HG02623 (cell line): Measurements from ENCODE around the gene SNRNP25.
"Not testable (repeated sequence)": the region's sequence is repeated elsewhere in the genome, so short reads cannot be mapped to it uniquely, and the experiment has no call there.

Experiments used
- ATAC-seq: cut with Tn5 transposase; IDR thresholded peaks from one replicate; pipeline ENCODE4 v1.9.1; 2021; ENCODE audit warnings: moderate library complexity; ENCODE audit not compliant: unreplicated experiment

The SNRNP25 gene

GRCh38 chr16:53346-54236 is at the start of gene SNRNP25, which contains the start of gene POLR3K:
SNRNP25 (plus strand) TSS chr16:53828; CDS start chr16:54017, 189 bp downstream.
POLR3K (minus strand) TSS chr16:53608; CDS start chr16:53586, 22 bp downstream.
- peak; percentile 90 for ATAC-seq

GRCh38 chr16:9903-10665 is 43.5 kb upstream of the SNRNP25 start:
- ATAC-seq: no peak

- not testable (repeated sequence) for ATAC-seq
These were observed 42.9 kb upstream of the SNRNP25 start for GRCh38 chr16:10772-11171.

GRCh38 chr16:17062-17765 is 36.4 kb upstream of the SNRNP25 start:
- ATAC-seq: not testable (repeated sequence)

- ATAC-seq: not testable (repeated sequence)
These were observed 32.7 kb upstream of the SNRNP25 start for GRCh38 chr16:20886-21285.

- not testable (repeated sequence) for ATAC-seq
These were observed 29.5 kb upstream of the SNRNP25 start for GRCh38 chr16:24151-24550.

- not testable (repeated sequence) for ATAC-seq
These were observed 27.7 kb upstream of the SNRNP25 start for GRCh38 chr16:25926-26348.

GRCh38 chr16:30627-31026 is 23.0 kb upstream of the SNRNP25 start:
- not testable (repeated sequence) for ATAC-seq

GRCh38 chr16:33154-33876 is 20.3 kb upstream of the SNRNP25 start:
- not testable (repeated sequence) for ATAC-seq

- no peak for ATAC-seq
These were observed 19.6 kb upstream of the SNRNP25 start for GRCh38 chr16:33877-34647.

- ATAC-seq: no peak
These were observed 19.0 kb upstream of the SNRNP25 start for GRCh38 chr16:34648-34987.

GRCh38 chr16:35011-35677 is 18.5 kb upstream of the SNRNP25 start:
- ATAC-seq: no peak

- no peak for ATAC-seq
These were observed 17.8 kb upstream of the SNRNP25 start for GRCh38 chr16:35678-36305.

GRCh38 chr16:36336-36984 is 17.2 kb upstream of the SNRNP25 start:
- ATAC-seq: no peak

- ATAC-seq: no peak
These were observed 16.1 kb upstream of the SNRNP25 start for GRCh38 chr16:37511-37910.

GRCh38 chr16:38206-38605 is 15.4 kb upstream of the SNRNP25 start:
- not testable (repeated sequence) for ATAC-seq

GRCh38 chr16:38941-39892 is 14.4 kb upstream of the SNRNP25 start:
- ATAC-seq: peak; percentile 83
